Cardiac septum (tissue), 1 donor: ENCODE results near the gene GLYATL1. TPM values are rescaled to one million over a fixed set of nuclear protein-coding genes. Genes with fewer than 3 reads are reported as not detected.
"Not testable (repeated sequence)": the region's sequence is repeated elsewhere in the genome, so short reads cannot be mapped to it uniquely, and the experiment has no call there.

Source experiments
- DNase-seq: peaks from one replicate; pipeline ENCODE4 v3.0.0-alpha.2; 2020; ENCODE audit warnings: low spot score
- intact Hi-C: fragments of 100-400 bp; cut with DNase I; formaldehyde crosslinking; loops from one replicate; pipeline ENCODE4 v1.14.0; 2022
- total RNA-seq: library from RNA; stranded (reverse); fragmentation: NEBNext Ultra II Directional; extraction: Animal tissue kit (Norgen Biotek cat#: 25700); gene quantifications from one replicate; pipeline ENCODE4 v1.2.1, GENCODE V29; 2021
- donor health status: DM: no; HTN: no; CAD: no.

GLYATL1 gene
- total RNA-seq, 1 donor from 2014 or later: not detected

DNA sequence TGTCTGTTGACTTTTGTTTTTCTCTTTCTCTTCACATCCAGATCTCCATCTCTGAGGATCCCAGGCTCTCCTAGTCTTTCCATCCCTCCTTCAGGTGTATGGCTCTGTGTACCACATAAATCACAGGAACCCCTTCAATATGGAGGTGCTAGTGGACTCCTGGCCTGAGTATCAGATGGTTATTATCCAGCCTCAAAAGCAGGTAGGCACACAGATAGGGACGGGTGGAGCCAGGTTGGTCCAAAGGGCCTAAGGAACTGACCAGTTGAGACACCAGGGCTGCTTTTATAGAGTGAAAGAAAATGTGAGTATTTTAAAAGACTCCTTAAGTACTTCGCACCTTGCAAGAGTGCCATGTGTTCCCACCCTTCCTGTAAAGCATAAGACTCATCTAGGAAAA is 39.9 kb downstream of the GLYATL1 start:
- no peak for DNase-seq
- intact Hi-C loops: no loop called here

GRCh38 chr11:58980159-58980843 is 41.0 kb downstream of the GLYATL1 start:
- DNase-seq: no peak
- intact Hi-C loops: no loop called here

GRCh38 chr11:58992489-58992888 is 53.2 kb downstream of the GLYATL1 start:
- intact Hi-C loops: no loop called here
- no peak for DNase-seq

- intact Hi-C loops: no loop called here
- DNase-seq: no peak
Measured at GRCh38 chr11:58994171-58994570, 54.9 kb downstream of the GLYATL1 start.

DNA sequence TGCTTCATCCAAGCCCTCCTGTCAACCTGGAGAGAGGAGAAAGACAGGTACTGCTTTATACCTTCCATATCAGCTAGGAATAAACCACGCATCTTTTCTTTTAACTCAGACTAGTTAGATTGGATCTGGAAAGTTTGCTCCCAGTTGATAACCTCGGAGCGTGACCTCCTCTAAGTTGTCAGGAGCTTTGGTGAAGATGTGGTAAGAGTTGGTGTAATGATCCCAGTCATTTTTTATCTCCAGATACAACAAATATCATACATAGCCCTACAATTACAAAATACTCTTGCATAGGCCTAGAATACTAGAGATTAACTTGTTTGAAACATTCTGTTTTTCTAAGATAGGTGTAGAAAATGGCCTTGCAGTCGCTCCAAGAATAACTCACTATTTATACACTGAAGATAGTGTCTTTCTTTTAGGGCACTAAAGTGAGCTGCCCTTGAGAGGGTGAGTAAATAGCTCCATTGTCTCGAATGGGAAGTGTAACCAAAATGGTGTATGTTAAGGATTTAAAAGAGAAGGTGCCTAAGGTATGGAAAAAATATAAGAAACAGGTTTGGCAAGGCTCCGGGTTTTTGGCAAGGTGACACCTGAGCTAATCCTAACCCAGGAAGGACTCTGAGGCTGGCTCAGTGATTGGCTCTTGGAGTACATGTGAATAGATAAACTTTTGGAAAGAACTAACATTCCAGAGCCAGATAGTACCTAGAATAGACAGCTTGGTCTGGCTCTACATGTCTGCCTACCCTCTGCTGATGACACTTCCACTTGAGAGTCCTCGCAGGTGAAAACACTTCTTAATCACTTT is 59.4 kb downstream of the GLYATL1 start:
- DNase-seq: no peak
- intact Hi-C loops: no loop called here

DNA sequence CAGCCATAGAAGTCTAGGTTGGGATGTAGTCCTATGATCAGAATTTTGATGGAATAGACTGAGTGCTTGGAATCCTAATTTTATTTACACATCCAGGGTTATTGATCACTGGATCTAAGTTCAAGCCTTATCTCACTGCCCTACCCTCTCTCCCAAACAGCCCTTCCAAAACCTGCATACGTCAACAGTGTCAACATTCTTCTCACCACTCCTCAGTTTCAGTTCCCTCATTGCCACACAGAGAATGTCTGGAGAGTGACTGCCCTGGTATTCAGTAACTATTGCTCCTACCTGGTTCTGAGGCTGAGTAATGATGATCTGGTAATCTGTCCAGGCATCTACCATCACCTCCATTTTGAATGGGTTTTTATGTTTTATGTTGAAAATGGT is 60.0 kb downstream of the GLYATL1 start:
- DNase-seq: no peak
- intact Hi-C loops: no loop called here

- DNase-seq: no peak
- intact Hi-C loops: no loop called here
Measured at GRCh38 chr11:59000003-59000402, 60.7 kb downstream of the GLYATL1 start.

DNA sequence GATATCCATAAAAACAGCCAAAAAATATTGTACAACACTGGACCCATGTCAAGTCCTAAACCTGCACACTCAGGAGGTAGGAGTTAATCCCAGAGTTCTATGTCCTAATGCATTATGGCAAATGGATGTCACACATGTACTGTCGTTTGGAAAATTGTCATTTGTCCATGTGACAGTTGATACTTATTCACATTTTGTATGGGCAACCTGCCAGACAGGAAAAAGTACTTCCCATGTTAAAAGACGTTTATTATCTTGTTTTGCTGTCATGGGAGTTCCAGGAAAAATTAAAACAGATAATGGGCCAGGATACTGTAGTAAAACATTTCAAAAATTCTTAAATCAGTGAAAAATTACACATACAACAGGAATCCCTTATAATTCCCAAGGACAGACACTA is 62.7 kb downstream of the GLYATL1 start:
- DNase-seq, intact Hi-C loops: not testable (repeated sequence)

Other genes starting within 250 kb of the GLYATL1 start
- 0.22 TPM for gene GLYAT, start 207.5 kb upstream of the GLYATL1 start, total RNA-seq
- gene GLYATL2, start 94.8 kb upstream of the GLYATL1 start, total RNA-seq: 0.27 TPM
- not detected for gene GLYATL1B, start 146.8 kb downstream of the GLYATL1 start, total RNA-seq
- gene FAM111B, start 167.7 kb downstream of the GLYATL1 start, total RNA-seq: not detected
- 7.3 TPM for gene FAM111A, start 203.4 kb downstream of the GLYATL1 start, total RNA-seq
- 1.5 TPM for gene DTX4, start 232.6 kb downstream of the GLYATL1 start, total RNA-seq